GM19043 (cell line): ENCODE data around the gene FSTL5.

Source experiments
- ATAC-seq: cut with Tn5 transposase; IDR thresholded peaks from one replicate; pipeline ENCODE4 v1.9.1; 2021; ENCODE audit warnings: low read depth; ENCODE audit not compliant: unreplicated experiment

The FSTL5 gene

DNA sequence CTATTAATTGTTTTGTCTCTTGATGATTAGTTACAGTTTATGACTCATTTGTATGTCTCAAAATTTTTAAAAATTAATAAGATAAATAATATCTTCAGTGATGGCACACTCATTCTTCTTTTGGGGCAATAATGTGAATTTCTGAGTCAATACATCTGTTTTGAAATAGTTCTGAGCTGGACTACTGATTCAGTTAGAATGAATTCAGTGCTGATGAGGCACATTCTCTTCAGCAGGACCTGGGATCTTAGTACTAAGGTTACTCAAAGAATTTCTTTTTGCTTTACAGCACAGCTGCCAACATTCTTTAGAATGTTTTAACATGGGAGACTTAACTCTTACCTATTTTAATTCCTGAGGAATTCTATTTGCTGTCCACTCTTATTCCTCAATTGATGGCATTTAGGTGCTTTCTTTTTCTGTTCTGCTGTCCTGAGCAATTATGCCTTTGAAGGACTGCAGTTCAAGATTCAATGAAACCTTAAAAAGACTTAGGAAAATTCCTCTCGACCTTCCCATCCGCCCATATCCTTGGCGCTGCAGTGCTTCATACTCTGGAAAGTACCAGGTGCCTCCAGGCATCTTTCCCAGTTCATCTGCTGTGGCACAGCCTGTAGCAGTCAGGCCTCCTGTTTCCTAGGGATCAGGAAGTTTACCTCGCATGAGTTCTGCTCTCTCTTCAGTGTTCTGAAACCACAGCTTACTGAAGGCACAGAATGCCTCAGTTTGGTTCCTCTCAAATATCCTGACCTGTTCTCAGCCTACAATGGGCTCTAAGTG is 213.7 kb downstream of the FSTL5 start:
- ATAC-seq = no peak

DNA sequence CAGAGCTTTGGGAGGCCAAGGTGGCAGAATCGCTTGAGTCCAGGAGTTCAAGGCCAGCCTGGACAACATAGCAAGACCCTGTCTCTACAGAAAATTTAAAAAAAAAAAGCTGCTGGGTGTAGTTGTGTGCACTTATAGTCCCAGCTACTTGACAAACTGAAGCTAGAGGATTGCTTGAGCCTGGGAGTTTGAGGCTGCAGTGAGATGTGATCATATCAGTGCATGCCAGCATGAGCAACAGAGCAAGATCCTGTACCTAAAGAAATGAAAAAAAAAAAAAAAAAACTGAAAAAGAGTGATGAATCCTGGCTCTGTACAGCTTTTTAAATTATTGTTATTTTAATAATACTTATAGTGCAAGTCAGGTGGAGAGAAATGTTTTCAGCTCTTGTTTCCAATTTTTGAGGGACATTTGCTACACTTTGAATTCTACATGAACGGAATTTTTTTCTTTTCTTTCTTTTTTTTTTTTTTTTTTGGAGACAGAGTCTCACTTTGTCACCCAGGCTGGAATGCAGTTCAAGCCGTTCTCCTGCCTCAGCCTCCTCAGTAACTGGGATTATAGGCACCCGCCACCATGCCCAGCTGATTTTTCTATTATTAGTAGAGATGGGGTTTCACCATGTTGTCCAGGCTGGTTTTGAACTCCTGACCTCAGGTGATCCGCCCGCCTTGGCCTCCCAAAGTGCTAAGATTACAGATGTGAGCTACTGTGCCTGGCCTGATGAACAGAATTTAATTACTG is 215.6 kb downstream of the FSTL5 start:
- ATAC-seq = no peak

DNA sequence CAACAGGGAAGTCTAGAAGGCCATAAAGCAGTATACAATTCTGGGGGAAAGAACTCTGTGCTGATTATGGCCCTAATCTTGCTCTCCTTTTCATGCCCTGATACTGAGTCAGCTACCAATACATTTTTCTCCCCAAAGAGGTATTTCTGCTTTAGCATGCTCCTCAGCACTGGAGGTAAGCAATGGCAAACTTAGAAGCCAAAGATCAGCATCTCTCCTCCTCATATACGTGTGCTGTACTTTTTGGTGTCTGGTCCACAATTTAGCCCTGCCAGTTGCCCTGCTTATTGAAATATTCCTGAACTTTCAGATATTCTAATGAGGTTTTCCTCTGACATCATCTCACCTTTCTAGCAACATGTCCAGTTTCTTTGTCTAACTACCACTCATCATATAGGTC is 226.2 kb downstream of the FSTL5 start:
- ATAC-seq = no peak

- ATAC-seq = no peak
Measured at GRCh38 chr4:161936625-161937550, 226.9 kb downstream of the FSTL5 start.

DNA sequence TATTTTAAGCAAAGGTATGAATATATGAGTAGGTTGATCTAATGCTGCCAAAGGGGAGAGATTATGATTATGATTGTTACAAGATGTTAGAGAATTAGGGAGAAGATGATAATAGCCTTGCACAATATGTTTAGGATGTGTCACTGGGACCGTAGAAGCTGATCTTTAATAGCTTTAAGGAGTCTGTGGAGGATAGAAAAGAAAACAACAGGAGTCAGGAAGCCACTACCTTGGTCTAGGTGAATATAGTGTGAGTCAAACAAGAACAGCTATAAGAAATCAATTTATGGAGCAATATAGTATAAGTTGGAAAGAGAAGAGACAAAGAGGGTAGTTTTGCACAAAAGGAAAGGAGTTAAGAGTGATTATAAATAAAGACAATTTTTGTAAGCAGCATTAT is 232.7 kb downstream of the FSTL5 start:
- ATAC-seq = no peak

DNA sequence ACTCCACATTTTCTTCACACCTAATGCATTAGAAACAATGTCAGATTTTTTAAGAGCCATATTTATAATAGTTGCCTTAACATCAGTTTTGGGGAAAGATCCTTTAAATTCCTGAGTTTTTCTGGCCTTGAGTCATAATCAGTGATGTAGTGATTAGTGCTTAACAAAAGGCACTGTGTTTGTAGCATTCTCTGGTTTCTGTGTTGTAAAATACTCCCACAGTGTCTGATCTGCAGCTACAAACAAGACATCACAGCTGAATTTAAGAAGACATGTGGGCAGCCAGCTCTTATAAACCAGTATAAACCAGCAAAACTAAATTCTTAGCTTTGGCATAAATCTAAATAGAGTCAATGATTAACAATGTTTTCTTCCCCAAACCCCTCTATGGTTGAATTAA is 233.8 kb downstream of the FSTL5 start:
- no peak for ATAC-seq

GRCh38 chr4:161926033-161926828 is 237.6 kb downstream of the FSTL5 start:
- ATAC-seq = no peak

DNA sequence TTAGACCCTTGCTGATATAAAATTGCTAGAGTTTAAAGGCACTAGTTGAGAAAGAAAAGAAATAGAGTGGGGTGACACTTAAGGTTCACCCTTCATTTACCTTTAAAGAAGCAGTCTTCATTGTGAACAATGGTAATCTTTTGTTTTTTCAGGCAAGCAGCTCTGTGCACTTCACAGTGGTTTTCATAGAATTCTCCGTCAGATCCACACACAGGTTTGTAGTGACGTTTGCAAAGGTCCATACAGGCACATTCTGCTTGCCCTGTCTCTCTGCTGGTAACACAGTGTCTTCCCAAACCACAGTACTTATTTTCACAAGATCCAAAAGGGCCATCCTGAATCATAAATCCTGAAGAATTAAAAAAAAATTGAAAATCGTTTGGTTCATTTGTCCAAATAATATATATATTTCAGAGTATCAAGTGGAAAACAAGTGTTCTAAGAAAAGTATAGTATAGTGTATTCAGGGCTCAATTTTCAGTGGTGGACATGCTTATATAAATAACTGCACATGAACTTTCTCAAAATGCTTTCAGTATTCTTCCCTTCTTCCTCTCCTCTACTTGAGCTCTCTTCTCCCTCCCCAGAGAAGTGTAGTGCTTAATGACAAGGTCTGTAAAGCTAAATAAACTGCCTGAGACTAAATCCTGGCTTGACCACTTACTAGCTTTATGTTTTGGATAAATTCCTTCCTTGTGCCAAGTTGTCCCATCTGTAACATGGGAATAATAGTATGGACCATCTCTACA is 243.3 kb downstream of the FSTL5 start:
- no peak for ATAC-seq

GRCh38 chr4:161919442-161920220 is 244.2 kb downstream of the FSTL5 start:
- ATAC-seq = no peak

- no peak for ATAC-seq
Measured at GRCh38 chr4:161916035-161916434, 247.8 kb downstream of the FSTL5 start.

- ATAC-seq = no peak
Measured at GRCh38 chr4:161907590-161907955, 256.2 kb downstream of the FSTL5 start.

- no peak for ATAC-seq
Measured at GRCh38 chr4:161906836-161907589, 256.8 kb downstream of the FSTL5 start.

DNA sequence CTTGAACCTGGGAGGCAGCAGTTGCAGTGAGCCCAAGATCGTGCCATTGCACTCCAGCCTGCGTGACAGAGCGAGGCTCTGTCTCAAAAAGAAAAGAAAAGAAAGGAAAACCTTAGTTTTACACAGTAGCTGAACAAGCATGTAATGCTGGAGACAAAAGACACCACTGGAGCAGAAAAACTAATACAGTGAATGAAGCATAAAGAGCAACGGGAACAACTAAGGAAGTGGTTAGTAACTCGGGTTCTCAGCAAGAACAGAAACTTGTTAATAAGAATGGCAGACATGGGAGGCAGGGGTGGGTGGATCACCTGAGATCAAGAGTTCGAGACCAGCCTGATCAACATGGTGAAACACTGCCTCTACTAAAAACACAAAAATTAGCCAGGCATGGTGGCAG is 263.7 kb downstream of the FSTL5 start:
- no peak for ATAC-seq

DNA sequence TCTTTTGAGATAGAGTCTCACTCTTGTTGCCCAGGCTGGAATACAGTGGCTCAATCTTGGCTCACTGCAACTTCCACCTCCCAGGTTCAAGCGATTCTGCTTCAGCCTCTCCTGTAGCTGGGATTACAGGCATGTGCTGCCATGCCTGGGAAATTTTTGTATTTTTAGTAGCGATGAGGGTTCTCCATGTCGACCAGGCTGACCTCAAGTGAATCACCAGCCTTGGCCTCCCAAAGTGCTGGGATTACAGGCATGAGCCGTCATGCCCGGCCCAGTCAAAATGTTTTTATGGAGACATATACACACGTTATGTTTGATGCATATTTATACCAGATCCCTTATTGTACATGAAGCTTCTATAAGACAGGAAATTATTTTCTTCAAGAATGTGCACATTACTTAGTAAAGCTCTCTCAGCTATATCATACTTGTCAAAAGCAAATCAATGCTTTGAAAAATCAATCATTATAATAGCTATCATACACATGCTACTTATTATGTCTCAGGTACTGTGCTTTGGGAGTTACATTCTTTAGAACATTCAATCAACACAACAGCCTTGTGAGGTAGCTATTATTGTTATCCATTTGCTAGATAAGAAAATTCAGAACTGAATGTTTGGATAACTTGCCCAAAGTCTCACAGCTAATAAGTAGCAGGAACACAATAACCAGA is 269.2 kb downstream of the FSTL5 start:
- ATAC-seq = no peak

DNA sequence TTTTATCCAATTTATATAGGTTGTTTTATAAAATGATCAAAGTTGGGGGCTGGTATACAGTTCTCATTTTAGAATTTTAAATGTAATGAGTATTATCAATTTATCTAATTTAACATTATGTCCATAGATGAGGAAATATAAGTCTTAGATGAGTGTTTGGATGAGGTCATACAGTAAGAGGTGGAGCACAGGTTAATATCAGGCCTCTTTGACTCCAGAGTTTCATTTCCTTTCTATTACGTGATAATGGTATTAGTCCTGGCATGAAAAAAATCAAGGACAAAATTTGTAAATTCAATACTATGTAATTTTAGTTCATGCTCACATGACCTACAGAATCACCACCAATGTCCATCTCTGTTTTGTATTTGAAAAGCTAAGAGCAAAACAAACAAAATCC is 269.8 kb downstream of the FSTL5 start:
- ATAC-seq = no peak

- ATAC-seq = no peak
Measured at GRCh38 chr4:161893566-161893965, 270.2 kb downstream of the FSTL5 start.

DNA sequence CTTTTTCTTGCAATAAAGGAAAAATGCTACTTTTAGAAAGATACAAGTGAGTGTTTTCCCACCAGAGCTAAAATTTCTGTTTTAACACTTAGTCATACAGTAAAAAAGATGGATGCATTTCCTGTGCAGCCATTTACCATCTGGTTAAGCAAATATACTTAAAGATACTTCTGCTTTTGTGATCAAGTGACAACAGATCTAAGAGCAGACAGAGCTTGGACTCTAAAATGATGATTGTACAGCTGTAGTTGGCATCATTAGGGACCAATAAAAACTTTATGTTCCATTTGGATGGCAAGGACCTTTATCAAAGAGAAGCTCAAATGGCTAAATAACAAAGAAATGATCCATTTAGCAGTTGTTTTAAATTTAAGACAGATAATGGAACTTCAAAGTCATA is 270.8 kb downstream of the FSTL5 start:
- ATAC-seq = no peak

DNA sequence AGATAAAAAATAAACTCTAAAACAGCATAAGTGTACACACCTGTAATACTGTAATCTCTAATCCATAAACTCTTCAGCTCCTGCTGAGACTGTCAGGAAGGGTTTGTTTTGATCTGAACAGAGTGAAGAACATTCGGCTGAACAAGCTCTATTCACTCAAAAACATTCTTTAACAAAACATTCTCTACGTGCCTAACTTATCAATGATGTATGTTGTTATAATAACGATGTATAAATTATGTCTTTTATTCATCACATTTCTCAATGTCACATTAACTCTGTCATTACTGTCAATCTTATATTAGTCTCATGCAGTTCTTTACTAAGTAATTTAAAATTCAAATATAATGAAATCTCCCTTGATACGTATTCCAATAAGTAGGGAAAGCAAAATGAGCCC is 280.6 kb downstream of the FSTL5 start:
- ATAC-seq = no peak
